Measurements from ENCODE around the gene MIOX. TPM values are rescaled to one million over a fixed set of nuclear protein-coding genes. Genes with fewer than 3 reads are reported as not detected.

Gene MIOX
- total RNA-seq, 1 experiment from 2014 or later = not detected

DNA sequence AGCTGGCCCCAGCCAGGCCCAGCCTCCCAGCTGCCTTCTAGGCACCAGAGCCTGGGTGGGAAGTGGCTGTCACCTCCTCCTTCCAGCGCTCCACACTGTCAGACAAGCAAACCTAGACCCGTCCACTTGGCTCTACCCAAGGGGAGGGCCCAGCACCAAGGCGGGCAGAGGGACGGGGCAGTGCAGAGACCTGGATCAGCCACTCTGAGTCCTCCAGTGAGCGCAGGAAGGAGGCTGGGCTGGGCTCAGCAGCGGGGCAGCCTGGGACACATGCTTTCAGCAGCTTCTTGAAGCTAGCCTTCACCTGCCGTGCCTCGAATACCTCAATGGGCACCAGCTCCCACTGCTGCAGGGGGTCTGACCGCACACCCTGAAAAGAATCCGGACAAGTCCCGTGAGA lies 30.6 kb upstream of the MIOX start:
- intact Hi-C loops (cut with micrococcal nuclease; ENCODE audit: unreplicated experiment) = no loop called here
- no peak overlapping the region for H3K27ac Mint-ChIP-seq (ENCODE audit: unreplicated experiment)
- POLR2A ChIA-PET = no interaction called here
- TF ChIP-seq, protein P1, sequence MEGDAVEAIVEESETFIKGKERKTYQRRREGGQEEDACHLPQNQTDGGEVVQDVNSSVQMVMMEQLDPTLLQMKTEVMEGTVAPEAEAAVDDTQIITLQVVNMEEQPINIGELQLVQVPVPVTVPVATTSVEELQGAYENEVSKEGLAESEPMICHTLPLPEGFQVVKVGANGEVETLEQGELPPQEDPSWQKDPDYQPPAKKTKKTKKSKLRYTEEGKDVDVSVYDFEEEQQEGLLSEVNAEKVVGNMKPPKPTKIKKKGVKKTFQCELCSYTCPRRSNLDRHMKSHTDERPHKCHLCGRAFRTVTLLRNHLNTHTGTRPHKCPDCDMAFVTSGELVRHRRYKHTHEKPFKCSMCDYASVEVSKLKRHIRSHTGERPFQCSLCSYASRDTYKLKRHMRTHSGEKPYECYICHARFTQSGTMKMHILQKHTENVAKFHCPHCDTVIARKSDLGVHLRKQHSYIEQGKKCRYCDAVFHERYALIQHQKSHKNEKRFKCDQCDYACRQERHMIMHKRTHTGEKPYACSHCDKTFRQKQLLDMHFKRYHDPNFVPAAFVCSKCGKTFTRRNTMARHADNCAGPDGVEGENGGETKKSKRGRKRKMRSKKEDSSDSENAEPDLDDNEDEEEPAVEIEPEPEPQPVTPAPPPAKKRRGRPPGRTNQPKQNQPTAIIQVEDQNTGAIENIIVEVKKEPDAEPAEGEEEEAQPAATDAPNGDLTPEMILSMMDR (IDR thresholded peaks at IDR 0.05; ENCODE audit: insufficient read depth in 1 of 2, low read depth in 1 of 2, low read length in 1 of 2, severe bottlenecking in 1 of 2, unreplicated experiment in 1 of 2) = no peak
- DNase-seq = no peak
- CTCF ChIA-PET = no interaction called here
- Histone ChIP-seq H3K4me1 (peaks cover 5% of the 10 kb centered on the region; the same call in 1 of the 2 replicates), H3K27me3 (replicated peaks; ENCODE audit: control insufficient read depth, insufficient read depth, low read length) (no peaks in the 10 kb centered on the region), H3K36me3 (ENCODE audit: control insufficient read depth, insufficient read depth, low read length) (peaks cover 3% of the 10 kb centered on the region; the same call in 1 of the 2 replicates), H3K9me3 (no peaks in the 10 kb centered on the region), H3K4me3 (ENCODE audit: low read depth, low read length) (no peak overlapping the region)
- peaks cover 65% of the 10 kb centered on the region for H3K36me3 Mint-ChIP-seq (ENCODE audit: insufficient read depth, unreplicated experiment)
- no peaks in the 10 kb centered on the region for H3K27me3 Mint-ChIP-seq (ENCODE audit: insufficient read depth, unreplicated experiment)
- H3K4me1 Mint-ChIP-seq (ENCODE audit: low read depth, unreplicated experiment) = peaks cover 3% of the 10 kb centered on the region
- no peak overlapping the region for H3K4me3 Mint-ChIP-seq (ENCODE audit: unreplicated experiment)
- BruUV-seq (replicated peaks) = no TSS peak
- H3K9me3 Mint-ChIP-seq (ENCODE audit: unreplicated experiment) = no peaks in the 10 kb centered on the region

DNA sequence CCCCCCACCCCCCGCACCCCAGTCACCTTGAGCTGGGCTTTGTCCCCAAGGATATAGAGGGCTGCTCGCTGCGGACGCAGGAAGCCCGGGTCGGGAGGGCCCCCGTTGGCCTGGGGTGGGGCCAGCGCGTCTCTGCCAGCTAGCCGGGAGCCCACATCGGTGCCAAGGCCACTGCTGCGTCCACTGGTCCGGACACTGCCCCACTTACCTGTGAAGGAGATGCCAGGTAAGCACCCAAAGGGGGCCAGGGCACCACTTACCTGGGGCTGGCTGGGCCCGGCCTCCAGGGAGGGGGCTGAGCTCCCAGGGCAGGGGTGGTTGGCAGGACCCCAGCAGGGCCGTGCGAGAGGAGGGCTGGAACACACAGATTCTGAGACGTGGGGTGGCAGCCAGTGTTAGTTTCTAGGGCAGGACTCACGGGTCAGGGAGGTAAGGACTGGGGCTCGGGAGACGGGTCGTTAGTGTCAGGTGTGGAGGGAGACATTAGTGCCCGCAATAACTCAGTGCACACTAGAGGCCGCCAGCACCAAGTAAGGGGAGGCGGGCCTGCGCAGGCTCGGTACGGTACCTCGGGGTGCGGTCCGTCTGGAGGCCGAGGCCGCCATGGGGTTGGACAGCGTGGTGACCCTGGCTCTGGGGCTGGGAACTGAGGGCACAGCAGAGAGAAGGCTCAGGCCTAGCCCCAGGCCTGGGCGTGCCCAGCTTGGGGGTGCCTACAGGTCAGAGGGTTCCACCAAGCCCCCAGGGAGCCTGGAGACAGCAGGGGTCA lies 30.0 kb upstream of the MIOX start:
- ChIA-PET POLR2A (no interaction called here), CTCF (interaction anchor here (1.8 kb wide), 1 partner anchor 42 kb away, joined by 9 read pairs; no protein-coding TSS in a partner anchor)
- Histone ChIP-seq H3K4me1 (peaks cover 6% of the 10 kb centered on the region; the same call in 1 of the 2 replicates), H3K27me3 (replicated peaks; ENCODE audit: control insufficient read depth, insufficient read depth, low read length) (no peaks in the 10 kb centered on the region), H3K36me3 (ENCODE audit: control insufficient read depth, insufficient read depth, low read length) (peaks cover 3% of the 10 kb centered on the region; the same call in 1 of the 2 replicates), H3K9me3 (no peaks in the 10 kb centered on the region), H3K4me3 (ENCODE audit: low read depth, low read length) (no peak overlapping the region)
- TF ChIP-seq, protein P1 (IDR thresholded peaks at IDR 0.05; ENCODE audit: insufficient read depth in 1 of 2, low read depth in 1 of 2, low read length in 1 of 2, severe bottlenecking in 1 of 2, unreplicated experiment in 1 of 2) = peak; percentile 37 to 49
- no peaks in the 10 kb centered on the region for H3K9me3 Mint-ChIP-seq (ENCODE audit: unreplicated experiment)
- H3K36me3 Mint-ChIP-seq (ENCODE audit: insufficient read depth, unreplicated experiment) = peaks cover 61% of the 10 kb centered on the region
- no TSS peak for BruUV-seq (replicated peaks)
- intact Hi-C loops (cut with micrococcal nuclease; ENCODE audit: unreplicated experiment) = loop anchor here (1.0 kb wide), 1 partner anchor 42 kb away; no protein-coding TSS in a partner anchor
- H3K27me3 Mint-ChIP-seq (ENCODE audit: insufficient read depth, unreplicated experiment) = no peaks in the 10 kb centered on the region
- H3K27ac Mint-ChIP-seq (ENCODE audit: unreplicated experiment) = no peak overlapping the region
- peaks cover 5% of the 10 kb centered on the region for H3K4me1 Mint-ChIP-seq (ENCODE audit: low read depth, unreplicated experiment)
- no peak overlapping the region for H3K4me3 Mint-ChIP-seq (ENCODE audit: unreplicated experiment)
- DNase-seq = peak in 1 of 2 experiments; percentile 46

DNA sequence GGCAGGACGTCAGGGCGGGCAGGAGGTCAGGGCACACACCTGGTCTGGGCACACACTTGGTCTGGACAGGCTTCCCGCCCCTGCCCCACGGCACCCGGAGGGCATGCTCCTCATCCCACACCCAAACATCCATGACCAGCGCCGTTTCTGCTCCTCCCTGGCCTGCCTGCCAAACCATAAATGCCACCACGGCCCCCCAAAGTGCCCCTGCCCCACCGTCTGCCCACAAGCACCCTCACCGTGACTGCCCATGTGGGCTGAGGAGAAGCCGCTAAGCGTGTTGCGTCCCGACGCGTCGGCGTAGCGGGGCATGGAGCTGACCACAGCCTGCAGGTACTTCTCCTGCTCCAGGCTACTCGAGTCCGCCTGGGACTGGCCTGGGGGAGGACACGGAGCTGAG lies 27.6 kb upstream of the MIOX start:
- BruUV-seq (replicated peaks) = no TSS peak
- peaks cover 50% of the 10 kb centered on the region for H3K36me3 Mint-ChIP-seq (ENCODE audit: insufficient read depth, unreplicated experiment)

More for the DNA sequence above, 27.6 kb upstream of the MIOX start:
- TF ChIP-seq, protein P1 (IDR thresholded peaks at IDR 0.05; ENCODE audit: insufficient read depth in 1 of 2, low read depth in 1 of 2, low read length in 1 of 2, severe bottlenecking in 1 of 2, unreplicated experiment in 1 of 2) = no peak
- H3K27me3 ChIP-seq (replicated peaks; ENCODE audit: control insufficient read depth, insufficient read depth, low read length) = no peaks in the 10 kb centered on the region
- intact Hi-C loops (cut with micrococcal nuclease; ENCODE audit: unreplicated experiment) = no loop called here
- Mint-ChIP-seq H3K4me1 (ENCODE audit: low read depth, unreplicated experiment) (peaks cover 5% of the 10 kb centered on the region), H3K9me3 (ENCODE audit: unreplicated experiment) (no peaks in the 10 kb centered on the region), H3K4me3 (ENCODE audit: unreplicated experiment) (no peak overlapping the region), H3K27ac (ENCODE audit: unreplicated experiment) (no peak overlapping the region), H3K27me3 (ENCODE audit: insufficient read depth, unreplicated experiment) (no peaks in the 10 kb centered on the region)
- no peak overlapping the region for H3K4me3 ChIP-seq (ENCODE audit: low read depth, low read length)
- H3K4me1 ChIP-seq = peaks cover 6% of the 10 kb centered on the region; the same call in 1 of the 2 replicates
- DNase-seq = no peak
- POLR2A ChIA-PET = no interaction called here
- no peaks in the 10 kb centered on the region for H3K9me3 ChIP-seq
- peaks cover 3% of the 10 kb centered on the region for H3K36me3 ChIP-seq (ENCODE audit: control insufficient read depth, insufficient read depth, low read length)
- CTCF ChIA-PET = no interaction called here

Data from Caco-2 (cell line).